Right renal pelvis (tissue), 4 donors: ENCODE results near the gene FOXK1. TPM values are rescaled to one million over a fixed set of nuclear protein-coding genes. Genes with fewer than 3 reads are reported as not detected.
"Not testable (repeated sequence)": the region's sequence is repeated elsewhere in the genome, so short reads cannot be mapped to it uniquely, and the experiment has no call there.

Experiments
- DNase-seq, 4 donors: peaks; one replicate each; pipeline ENCODE4 v3.0.0-alpha.2; 2013; ENCODE audit warnings: low read depth in 4 of 4, low spot score in 3 of 4, missing footprints in 1 of 4
- polyA plus RNA-seq, 4 donors: library from polyadenylated mRNA; unstranded; fragments of 120-200 nt; gene quantifications; one replicate each; pipeline ENCODE4 v1.2.1, GENCODE V29; 2013; ENCODE audit not compliant: insufficient read length in 4 of 4

Gene FOXK1
- polyA plus RNA-seq = 10 to 100 TPM; 12.7 to 16.1 (median 13.9) TPM

DNA sequence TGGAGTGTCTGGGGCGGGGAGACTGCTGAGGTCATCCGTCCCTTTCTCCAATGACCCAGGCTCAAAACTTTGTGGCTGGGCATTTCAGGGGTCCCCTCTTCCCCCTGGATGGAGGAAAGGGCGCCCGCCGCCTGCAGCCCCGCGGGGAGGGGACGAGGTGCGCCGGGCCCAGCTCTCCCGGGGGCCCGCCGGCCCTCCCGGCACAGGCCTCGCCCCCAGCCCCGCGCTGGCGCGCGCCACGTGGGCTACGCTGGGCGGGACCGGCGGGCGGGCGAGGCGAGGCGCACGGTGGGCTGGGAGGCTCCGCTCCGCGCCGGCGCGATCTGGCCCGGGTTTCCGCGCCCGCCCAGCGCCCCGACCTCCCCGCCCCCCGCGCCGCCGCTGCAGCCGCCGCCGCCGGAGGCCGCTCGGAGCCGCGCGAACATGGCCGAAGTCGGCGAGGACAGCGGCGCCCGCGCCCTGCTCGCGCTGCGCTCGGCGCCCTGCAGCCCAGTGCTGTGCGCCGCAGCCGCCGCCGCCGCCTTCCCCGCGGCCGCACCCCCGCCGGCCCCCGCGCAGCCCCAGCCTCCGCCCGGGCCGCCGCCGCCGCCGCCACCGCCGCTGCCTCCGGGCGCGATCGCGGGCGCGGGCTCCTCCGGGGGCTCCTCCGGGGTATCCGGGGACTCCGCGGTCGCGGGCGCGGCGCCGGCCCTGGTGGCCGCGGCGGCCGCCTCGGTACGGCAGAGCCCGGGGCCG lies at the start of gene FOXK1:
Gene FOXK1, plus strand, starts transcription at position 410 of the 735 bp plus-strand sequence. Its CDS starts 14 bp downstream, at position 424.
- peak in 2 of 4 donors; percentile 59 to 63 for DNase-seq

- no peak for DNase-seq
Observed at GRCh38 chr7:4633012-4633411, 49.1 kb upstream of the FOXK1 start.

DNA sequence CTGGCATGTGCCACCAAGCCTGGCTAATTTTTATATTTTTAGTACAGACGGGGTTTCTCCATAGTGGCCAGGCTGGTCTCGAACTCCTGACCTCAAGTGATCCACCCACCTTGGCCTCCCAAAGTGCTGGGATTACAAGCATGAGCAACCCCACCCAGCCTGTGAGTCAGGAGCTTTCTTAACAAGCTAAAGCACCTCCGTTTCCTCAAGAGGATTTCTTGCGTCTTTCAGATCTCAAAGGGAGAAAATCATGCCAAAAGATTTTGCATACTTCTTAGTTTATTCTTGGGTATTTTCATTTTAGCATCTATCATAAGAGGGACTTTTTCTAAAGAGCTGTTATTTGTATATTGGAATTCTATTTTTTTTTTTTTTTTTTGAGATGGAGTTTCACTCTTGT lies 47.9 kb upstream of the FOXK1 start:
- DNase-seq = no peak

DNA sequence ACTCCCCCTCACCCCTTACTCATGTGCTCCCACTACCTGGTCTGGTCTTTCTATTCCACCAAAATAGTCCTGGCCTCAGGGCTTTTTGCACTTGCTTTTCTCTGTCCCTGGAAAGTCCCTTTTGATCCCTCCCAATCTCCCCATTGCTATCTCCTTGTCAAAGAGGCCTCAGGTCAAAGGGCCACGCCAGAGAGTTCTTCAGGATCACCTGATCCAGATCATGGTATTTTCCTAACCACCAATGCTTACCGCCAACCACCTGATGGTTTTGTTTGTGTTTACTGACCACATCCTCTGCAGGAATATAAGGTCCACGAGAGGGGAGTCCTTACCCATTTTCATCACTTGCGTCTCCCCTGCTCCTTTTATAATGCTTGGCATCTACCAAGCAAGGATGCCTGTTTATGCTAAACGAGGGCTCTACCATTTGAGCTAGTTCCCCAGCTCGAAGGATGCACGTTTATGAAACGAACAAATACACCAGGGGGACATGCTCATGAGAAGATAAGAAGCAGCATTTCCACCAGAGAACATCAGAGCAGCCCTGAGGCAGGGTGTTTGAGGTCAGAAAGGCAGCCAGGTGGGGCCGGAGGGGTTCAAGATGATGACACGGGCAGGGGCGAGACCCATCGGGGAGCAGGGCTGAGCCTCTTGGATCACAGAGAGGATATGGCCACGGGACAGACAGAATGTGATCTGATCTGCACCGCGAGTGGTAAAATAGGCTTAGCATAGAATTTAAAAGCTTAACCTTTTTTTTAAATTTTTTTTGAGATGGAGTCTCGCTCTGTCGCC lies 43.1 kb upstream of the FOXK1 start:
- DNase-seq = no peak

DNA sequence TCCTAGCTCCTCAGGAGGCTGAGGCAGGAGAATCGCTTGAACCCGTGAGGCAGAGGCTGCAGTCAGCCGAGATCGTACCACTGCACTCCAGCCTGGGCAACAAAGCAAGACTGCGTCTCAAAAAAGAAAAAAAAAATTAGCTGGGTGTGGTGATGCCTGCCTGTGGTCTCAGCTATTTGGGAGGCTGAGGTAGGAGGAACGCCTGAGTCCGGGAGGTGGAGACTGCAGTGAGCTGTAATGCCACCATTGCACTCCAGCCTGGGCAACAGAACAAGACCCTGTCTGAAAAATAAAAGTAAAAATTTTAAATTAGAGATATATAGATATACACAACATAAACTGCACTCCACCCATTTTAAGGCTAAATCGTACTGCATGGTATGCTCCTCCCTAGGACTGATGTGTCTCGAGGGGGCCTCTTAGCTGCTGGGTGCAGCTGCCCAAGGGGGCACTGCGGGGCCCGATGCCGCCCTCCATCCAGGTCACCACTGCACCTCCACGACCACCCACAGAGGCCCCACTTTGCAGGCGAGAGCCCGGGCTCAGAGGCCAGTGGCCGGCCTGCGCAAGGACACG lies 40.9 kb upstream of the FOXK1 start:
- DNase-seq = no peak

DNA sequence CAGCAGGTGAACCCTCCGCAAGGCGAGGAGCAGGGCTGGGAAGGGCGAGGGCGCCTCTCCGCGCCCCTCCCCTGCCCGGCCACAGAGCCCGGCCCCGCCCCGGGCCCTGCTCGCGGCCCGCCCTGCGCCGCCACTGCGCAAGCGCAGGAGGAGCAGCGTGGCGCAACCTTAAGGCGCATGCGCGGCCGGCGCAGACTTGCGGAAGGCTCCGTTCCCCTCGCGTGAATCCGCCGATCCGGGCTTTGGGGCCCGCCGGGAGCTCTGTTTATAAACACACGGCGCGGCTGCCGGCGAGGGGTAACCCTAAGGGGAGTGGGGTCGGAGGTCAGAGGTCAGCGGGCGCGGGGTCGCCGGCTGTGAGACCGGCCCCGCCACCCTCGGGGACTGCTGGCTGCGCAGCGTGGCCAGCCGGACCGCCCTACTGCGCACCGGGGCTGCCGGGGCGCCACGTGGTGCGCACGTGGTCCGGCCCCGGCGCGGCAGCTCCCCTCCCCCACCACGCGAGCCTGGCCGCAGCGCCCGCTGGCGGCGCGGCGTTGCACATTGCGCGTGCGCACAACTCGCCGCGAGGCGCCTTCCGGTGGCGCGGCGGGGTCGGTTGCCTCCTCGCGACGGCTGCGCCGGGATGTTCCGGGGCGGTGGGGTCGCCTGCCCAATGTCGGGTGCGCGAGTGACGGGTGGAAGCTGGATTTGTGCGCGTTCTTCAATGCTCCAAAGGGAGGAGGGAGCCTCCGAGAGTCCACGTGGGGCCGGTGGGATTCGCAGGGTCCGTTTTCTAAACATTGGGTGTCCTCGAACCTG lies 40.2 kb upstream of the FOXK1 start:
- DNase-seq = peak; percentile 89 to 99 (median 90)

- DNase-seq = no peak
Observed at GRCh38 chr7:4642468-4643203, 39.5 kb upstream of the FOXK1 start.

DNA sequence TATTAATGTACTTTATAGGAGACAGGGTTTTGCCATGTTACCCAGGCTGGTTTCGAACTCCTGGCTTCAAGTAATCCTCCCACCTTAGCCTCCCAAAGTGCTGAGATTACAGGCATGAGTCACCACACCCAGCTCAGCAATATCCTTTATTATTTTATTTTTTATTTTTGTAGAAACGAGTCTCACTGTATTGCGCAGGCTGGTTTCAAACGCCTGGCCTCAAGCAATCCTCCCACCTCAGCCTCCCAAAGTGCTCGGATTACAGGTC lies 39.0 kb upstream of the FOXK1 start:
- DNase-seq = not testable (repeated sequence)

DNA sequence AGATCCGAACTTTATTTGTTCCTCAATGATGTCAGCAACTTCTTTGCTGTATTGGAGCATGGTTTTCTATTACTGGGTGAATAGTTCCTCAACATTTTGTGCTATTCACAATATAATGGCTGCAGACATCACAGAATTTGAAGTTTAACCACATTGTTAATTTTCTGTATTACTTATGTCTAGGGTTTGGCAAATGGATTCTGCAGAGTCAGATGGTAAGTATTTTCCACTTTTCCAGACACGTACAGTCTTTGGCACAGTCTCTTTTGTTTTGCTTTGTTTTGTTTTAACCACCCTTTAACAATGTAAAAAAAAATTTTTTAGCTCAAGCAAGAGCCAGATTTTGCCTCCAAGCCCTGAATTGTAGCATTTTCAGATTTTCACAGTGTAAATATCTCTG lies 36.8 kb upstream of the FOXK1 start:
- DNase-seq = no peak

DNA sequence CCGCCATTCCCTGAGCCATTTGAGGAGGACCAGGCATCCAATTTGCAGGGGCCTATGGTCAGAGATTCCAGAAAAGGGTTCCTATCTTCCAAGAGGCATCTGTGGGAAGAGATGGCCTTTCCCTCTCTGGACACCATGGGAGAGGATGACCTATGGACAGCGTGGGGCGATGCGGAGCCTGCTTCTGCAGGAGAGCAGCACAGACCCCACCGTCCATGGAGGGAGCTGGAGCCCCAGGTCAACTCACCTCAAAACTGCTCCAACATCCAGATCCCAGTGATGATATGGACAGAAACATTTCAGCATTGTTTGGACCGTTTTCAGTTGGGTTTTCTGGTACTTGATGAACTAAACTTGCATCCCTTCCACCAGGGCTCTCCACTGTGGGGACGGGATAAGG lies 34.0 kb upstream of the FOXK1 start:
- DNase-seq = no peak

- no peak for DNase-seq
Observed at GRCh38 chr7:4650433-4651047, 31.6 kb upstream of the FOXK1 start.

GRCh38 chr7:4653771-4654170 lies 28.3 kb upstream of the FOXK1 start:
- no peak for DNase-seq

GRCh38 chr7:4655311-4655710 lies 26.8 kb upstream of the FOXK1 start:
- no peak for DNase-seq

DNA sequence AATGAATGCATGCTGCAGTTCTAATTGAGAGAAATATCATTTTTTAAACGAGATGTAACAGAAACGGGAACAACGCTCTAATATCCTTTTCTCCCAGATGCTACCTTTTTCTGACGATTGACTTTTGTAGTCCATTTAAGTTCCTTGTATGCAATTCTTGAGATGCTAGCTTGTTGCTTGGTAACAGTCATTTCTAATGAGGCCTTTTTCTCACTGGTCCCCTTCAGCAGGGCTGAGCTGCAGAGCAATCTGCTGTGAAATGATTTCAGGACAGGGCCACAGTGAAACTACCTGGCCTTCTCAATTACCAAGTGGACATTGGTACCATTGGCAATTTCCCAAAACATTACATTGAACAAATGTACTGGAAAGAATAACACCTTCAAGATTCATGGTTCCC lies 26.2 kb upstream of the FOXK1 start:
- no peak for DNase-seq

GRCh38 chr7:4657640-4658417 lies 24.3 kb upstream of the FOXK1 start:
- no peak for DNase-seq

GRCh38 chr7:4659551-4660286 lies 22.4 kb upstream of the FOXK1 start:
- no peak for DNase-seq

DNA sequence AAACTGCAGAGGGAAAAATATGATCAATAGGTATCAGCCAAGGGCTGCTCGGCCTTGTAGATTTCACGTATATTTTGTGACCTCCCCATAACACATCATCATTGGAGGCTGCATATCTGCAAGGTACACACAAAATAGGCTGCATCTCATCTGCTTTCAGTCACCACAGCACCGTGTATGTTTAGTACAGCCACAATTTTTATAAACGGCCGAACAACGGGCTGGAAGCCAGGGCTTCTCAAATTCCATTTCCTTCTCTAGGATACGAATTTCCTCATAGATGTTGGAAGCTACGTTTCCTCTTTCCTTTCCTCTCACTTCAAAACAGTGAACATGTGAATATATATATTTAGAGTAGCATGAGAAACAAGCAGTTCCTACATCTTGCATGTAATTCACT lies 20.2 kb upstream of the FOXK1 start:
- no peak for DNase-seq

DNA sequence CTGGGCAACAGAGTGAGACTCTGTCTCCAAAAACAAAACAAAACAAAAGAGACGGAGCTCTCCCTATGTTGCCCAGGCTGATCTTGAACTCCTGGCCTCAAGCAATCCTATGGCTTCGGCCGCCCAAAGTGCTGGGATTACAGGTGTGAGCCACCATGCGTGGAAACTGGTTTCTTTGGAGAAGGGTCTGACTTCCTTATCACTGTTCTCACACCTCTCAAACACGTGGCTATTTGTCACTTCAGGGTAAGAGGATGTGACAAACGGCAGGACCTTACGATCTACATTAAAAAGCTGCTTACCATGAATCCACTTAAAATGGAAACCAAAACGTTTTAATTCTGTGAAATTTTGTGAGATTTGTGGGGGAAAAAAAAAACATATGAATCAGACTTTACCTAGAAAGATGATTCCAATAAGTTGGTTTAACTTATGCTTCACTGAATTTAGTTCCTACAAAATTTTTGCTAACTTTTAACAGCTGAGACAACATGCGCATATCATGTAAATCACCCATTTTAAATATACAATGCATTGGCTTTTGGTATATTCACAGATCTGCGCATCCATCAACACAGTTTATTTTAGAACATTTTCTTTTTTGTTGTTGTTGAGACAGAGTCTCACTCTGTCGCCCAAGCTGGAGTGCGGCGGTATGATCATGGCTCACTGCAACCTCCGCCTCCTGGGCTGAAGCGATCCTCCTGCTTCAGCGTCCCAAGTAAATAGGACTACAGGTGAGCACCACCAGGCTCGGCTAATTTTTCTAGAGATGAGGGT lies 18.7 kb upstream of the FOXK1 start:
- DNase-seq = no peak
